Neural crest cell (in vitro differentiated cells): Measurements from ENCODE around the gene SOCS2. TPM values are rescaled to one million over a fixed set of nuclear protein-coding genes. Genes with fewer than 3 reads are reported as not detected.
"Not testable (repeated sequence)": the region's sequence is repeated elsewhere in the genome, so short reads cannot be mapped to it uniquely, and the experiment has no call there.

ENCODE experiments used
- DNase-seq: peaks from one replicate; pipeline ENCODE4 v3.0.0; 2021; ENCODE audit warnings: low read depth, mixed read lengths, low spot score
- H3K27ac Mint-ChIP-seq: one replicate; pipeline ENCODE4 v1.8.0; 2021; ENCODE audit warnings: mild to moderate bottlenecking, mixed read lengths; ENCODE audit not compliant: unreplicated experiment
- H3K27me3 Mint-ChIP-seq: 2 replicates; pipeline ENCODE4 v1.8.0; 2021; ENCODE audit warnings: low read depth, mild to moderate bottlenecking, mixed read lengths
- H3K36me3 Mint-ChIP-seq: 2 replicates; pipeline ENCODE4 v1.8.0; 2021; ENCODE audit warnings: low read depth, mild to moderate bottlenecking, mixed read lengths
- H3K4me1 Mint-ChIP-seq: 2 replicates; pipeline ENCODE4 v1.8.0; 2021; ENCODE audit warnings: mixed read lengths
- H3K4me3 Mint-ChIP-seq: one replicate; pipeline ENCODE4 v1.8.0; 2021; ENCODE audit warnings: mild to moderate bottlenecking, mixed read lengths
- H3K9me3 Mint-ChIP-seq: 2 replicates; pipeline ENCODE4 v1.8.0; 2021; ENCODE audit warnings: mixed read lengths
- CTCF ChIP-seq: fragments of 200-600 bp; sonication (generic); conservative IDR thresholded peaks from 2 replicates; pipeline ENCODE4 v1.5.0; 2021; ENCODE audit warnings: antibody characterized with exemption, mild to moderate bottlenecking
- total RNA-seq: library from RNA; stranded (reverse); gene quantifications from 2 replicates; pipeline ENCODE4 v1.2.1, GENCODE V29; 2021

The SOCS2 gene
- total RNA-seq, 1 donor from 2014 or later = 53.5 TPM

GRCh38 chr12:93618891-93619410 is 46.5 kb downstream of the SOCS2 start:
- no peaks in the 10 kb centered on the region for H3K36me3 Mint-ChIP-seq
- H3K4me3 Mint-ChIP-seq = no peak overlapping the region
- H3K4me1 Mint-ChIP-seq = peaks cover 11% of the 10 kb centered on the region
- no peaks in the 10 kb centered on the region for H3K27me3 Mint-ChIP-seq
- no peak for TF ChIP-seq CTCF
- peaks cover 4% of the 10 kb centered on the region for H3K9me3 Mint-ChIP-seq
- H3K27ac Mint-ChIP-seq = peak overlapping the region; percentile 76
- no peak for DNase-seq

- Mint-ChIP-seq H3K9me3 (peaks cover 6% of the 10 kb centered on the region), H3K4me3 (no peak overlapping the region), H3K27me3 (no peaks in the 10 kb centered on the region), H3K27ac (no peak overlapping the region), H3K36me3 (no peaks in the 10 kb centered on the region), H3K4me1 (peaks cover 6% of the 10 kb centered on the region)
- no peak for DNase-seq
- TF ChIP-seq CTCF = no peak
These were observed 49.5 kb downstream of the SOCS2 start for GRCh38 chr12:93621986-93622385.

GRCh38 chr12:93622485-93622884 is 50.0 kb downstream of the SOCS2 start:
- H3K9me3 Mint-ChIP-seq = peaks cover 6% of the 10 kb centered on the region
- H3K27me3 Mint-ChIP-seq = no peaks in the 10 kb centered on the region
- H3K4me3 Mint-ChIP-seq = no peak overlapping the region
- no peak for DNase-seq
- H3K36me3 Mint-ChIP-seq = no peaks in the 10 kb centered on the region
- no peak for TF ChIP-seq CTCF
- no peak overlapping the region for H3K27ac Mint-ChIP-seq
- H3K4me1 Mint-ChIP-seq = peaks cover 6% of the 10 kb centered on the region

GRCh38 chr12:93624595-93625294 is 52.3 kb downstream of the SOCS2 start:
- peaks cover 6% of the 10 kb centered on the region for H3K4me1 Mint-ChIP-seq
- no peak overlapping the region for H3K27ac Mint-ChIP-seq
- H3K9me3 Mint-ChIP-seq = peaks cover 2% of the 10 kb centered on the region
- H3K4me3 Mint-ChIP-seq = no peak overlapping the region
- no peaks in the 10 kb centered on the region for H3K36me3 Mint-ChIP-seq
- no peak for DNase-seq
- TF ChIP-seq CTCF = no peak
- no peaks in the 10 kb centered on the region for H3K27me3 Mint-ChIP-seq

GRCh38 chr12:93625295-93625645 is 52.8 kb downstream of the SOCS2 start:
- H3K9me3 Mint-ChIP-seq, H3K4me1 Mint-ChIP-seq, H3K27me3 Mint-ChIP-seq, H3K27ac Mint-ChIP-seq, DNase-seq, H3K4me3 Mint-ChIP-seq, H3K36me3 Mint-ChIP-seq: not testable (repeated sequence)

- H3K4me1 Mint-ChIP-seq = peaks cover 6% of the 10 kb centered on the region
- peaks cover 2% of the 10 kb centered on the region for H3K9me3 Mint-ChIP-seq
- H3K27ac Mint-ChIP-seq = no peak overlapping the region
- H3K27me3 Mint-ChIP-seq = no peaks in the 10 kb centered on the region
- no peak for TF ChIP-seq CTCF
- DNase-seq = no peak
- no peaks in the 10 kb centered on the region for H3K36me3 Mint-ChIP-seq
- no peak overlapping the region for H3K4me3 Mint-ChIP-seq
These were observed 53.7 kb downstream of the SOCS2 start for GRCh38 chr12:93626160-93626559.
